H9 (cell line): Measurements from ENCODE around the gene GTF2H3. TPM values are rescaled to one million over a fixed set of nuclear protein-coding genes. Genes with fewer than 3 reads are reported as not detected.

ENCODE experiments used
- DNase-seq: peaks from one replicate; pipeline ENCODE4 v3.0.0-alpha.2; 2017
- H2AFZ ChIP-seq: one replicate; pipeline ENCODE4 v1.6.1; 2013; ENCODE audit warnings: mild to moderate bottlenecking, low read length, control low read depth, moderate library complexity
- H2AK5ac ChIP-seq: 2 replicates; pipeline ENCODE4 v1.6.1; 2013; ENCODE audit warnings: low read length, control low read depth, mixed read lengths; ENCODE audit not compliant: insufficient read length
- H2BK120ac ChIP-seq: one replicate; pipeline ENCODE4 v1.6.1; 2013; ENCODE audit warnings: low read depth, mild to moderate bottlenecking, low read length, control low read depth, inconsistent platforms; ENCODE audit not compliant: poor library complexity, severe bottlenecking
- H2BK12ac ChIP-seq: 2 replicates; pipeline ENCODE4 v1.6.1; 2013; ENCODE audit warnings: low read length, control low read depth, mixed read lengths, low read depth; ENCODE audit not compliant: insufficient read length
- H2BK15ac ChIP-seq: 2 replicates; pipeline ENCODE4 v1.6.1; 2013; ENCODE audit warnings: low read depth, low read length, control low read depth
- H2BK20ac ChIP-seq: one replicate; pipeline ENCODE4 v1.6.1; 2013; ENCODE audit warnings: low read depth, mild to moderate bottlenecking, low read length, control low read depth, inconsistent platforms; ENCODE audit not compliant: poor library complexity, severe bottlenecking
- H2BK5ac ChIP-seq: 2 replicates; pipeline ENCODE4 v1.6.1; 2013; ENCODE audit warnings: low read length, control low read depth, mixed read lengths; ENCODE audit not compliant: insufficient read length
- H3K14ac ChIP-seq: 2 replicates; pipeline ENCODE4 v1.6.1; 2013; ENCODE audit warnings: low read length, control low read depth; ENCODE audit not compliant: insufficient read depth
- H3K18ac ChIP-seq: 2 replicates; pipeline ENCODE4 v1.6.1; 2013; ENCODE audit warnings: low read depth, mild to moderate bottlenecking, mixed read lengths, low read length, control low read depth; ENCODE audit not compliant: insufficient read length
- H3K23ac ChIP-seq: 2 replicates; pipeline ENCODE4 v1.6.1; 2013; ENCODE audit warnings: low read length, control low read depth, mixed read lengths, low read depth; ENCODE audit not compliant: insufficient read length
- H3K23me2 ChIP-seq: 2 replicates; pipeline ENCODE4 v1.6.1; 2013; ENCODE audit warnings: low read depth, mild to moderate bottlenecking, mixed read lengths, low read length, control low read depth; ENCODE audit not compliant: insufficient read length, poor library complexity, severe bottlenecking
- H3K27ac ChIP-seq: 2 replicates; pipeline ENCODE4 v1.5.1; 2013; ENCODE audit warnings: low read length, control low read depth, mixed read lengths, low read depth; ENCODE audit not compliant: insufficient read length
- H3K27me3 ChIP-seq: 2 replicates; pipeline ENCODE4 v1.6.1; 2013; ENCODE audit warnings: low read length, control low read depth, inconsistent platforms; ENCODE audit not compliant: insufficient read depth
- H3K4ac ChIP-seq: 2 replicates; pipeline ENCODE4 v1.6.1; 2013; ENCODE audit warnings: low read depth, mild to moderate bottlenecking, control low read depth, inconsistent platforms, low read length, moderate library complexity
- H3K4me1 ChIP-seq: 2 replicates; pipeline ENCODE4 v1.6.1; 2013; ENCODE audit warnings: low read length, control low read depth, inconsistent platforms; ENCODE audit not compliant: insufficient read depth
- H3K4me2 ChIP-seq: 2 replicates; pipeline ENCODE4 v1.6.1; 2013; ENCODE audit warnings: low read length, control low read depth, mixed read lengths; ENCODE audit not compliant: insufficient read length, insufficient read depth
- H3K56ac ChIP-seq: 2 replicates; pipeline ENCODE4 v1.6.1; 2013; ENCODE audit warnings: low read depth, mild to moderate bottlenecking, mixed read lengths, low read length, control low read depth; ENCODE audit not compliant: insufficient read length
- H3K79me1 ChIP-seq: 2 replicates; pipeline ENCODE4 v1.6.1; 2013; ENCODE audit warnings: low read depth, mild to moderate bottlenecking, moderate library complexity, low read length, control low read depth, inconsistent platforms; ENCODE audit not compliant: insufficient read depth, poor library complexity, severe bottlenecking
- H3K79me2 ChIP-seq: 2 replicates; pipeline ENCODE4 v1.6.1; 2013; ENCODE audit warnings: low read length, control low read depth, inconsistent platforms; ENCODE audit not compliant: insufficient read depth
- H3K9ac ChIP-seq: 2 replicates; pipeline ENCODE4 v1.6.1; 2013; ENCODE audit warnings: low read length, control low read depth, mixed read lengths; ENCODE audit not compliant: insufficient read length; ENCODE audit errors: extremely low read depth
- H3K9me3 ChIP-seq: one replicate; pipeline ENCODE4 v1.6.1; 2013; ENCODE audit warnings: low read depth, low read length, inconsistent platforms; ENCODE audit not compliant: control insufficient read depth
- H3T11ph ChIP-seq: one replicate; pipeline ENCODE4 v1.6.1; 2013; ENCODE audit warnings: mild to moderate bottlenecking, low read length, control low read depth, inconsistent platforms
- H4K20me1 ChIP-seq: one replicate; pipeline ENCODE4 v1.6.1; 2013; ENCODE audit not compliant: control insufficient read depth, insufficient read length, insufficient read depth
- H4K5ac ChIP-seq: 2 replicates; pipeline ENCODE4 v1.6.1; 2013; ENCODE audit warnings: low read depth, mild to moderate bottlenecking, mixed read lengths, low read length, control low read depth; ENCODE audit not compliant: insufficient read length
- H4K8ac ChIP-seq: replicated peaks from 2 replicates; pipeline ENCODE4 v1.6.1; 2013; ENCODE audit warnings: low read length, control low read depth, mixed read lengths, low read depth; ENCODE audit not compliant: insufficient read length
- H4K91ac ChIP-seq: 2 replicates; pipeline ENCODE4 v1.6.1; 2013; ENCODE audit warnings: low read depth, mild to moderate bottlenecking, moderate library complexity, mixed read lengths, low read length, control low read depth; ENCODE audit not compliant: insufficient read length
- H3K27ac Mint-ChIP-seq, 3 experiments: 2 replicates in 2 of 3; 3 replicates in 1 of 3; pipeline ENCODE4 v1.8.0; 2020 to 2021; ENCODE audit warnings: mixed read lengths in 3 of 3, mild to moderate bottlenecking in 1 of 3, moderate library complexity in 1 of 3
- H3K27me3 Mint-ChIP-seq: 2 replicates; pipeline ENCODE4 v1.8.0; 2021; ENCODE audit warnings: low read depth, mild to moderate bottlenecking, moderate library complexity, mixed read lengths
- H3K36me3 Mint-ChIP-seq, 3 experiments: 2 replicates in 2 of 3; 3 replicates in 1 of 3; pipeline ENCODE4 v1.8.0; 2020 to 2021; ENCODE audit warnings: low read depth in 3 of 3, mixed read lengths in 3 of 3; ENCODE audit not compliant: insufficient read depth in 1 of 3
- H3K4me1 Mint-ChIP-seq, 2 experiments: 2 replicates each; pipeline ENCODE4 v1.8.0; 2020; ENCODE audit warnings: mixed read lengths in 2 of 2
- H3K4me3 Mint-ChIP-seq, 2 experiments: 2 replicates in 1 of 2; 3 replicates in 1 of 2; pipeline ENCODE4 v1.8.0; 2020 to 2021; ENCODE audit warnings: mild to moderate bottlenecking in 2 of 2, mixed read lengths in 2 of 2, moderate library complexity in 1 of 2
- H3K9me3 Mint-ChIP-seq, 2 experiments: 2 replicates in 1 of 2; 3 replicates in 1 of 2; pipeline ENCODE4 v1.8.0; 2020; ENCODE audit warnings: mild to moderate bottlenecking in 2 of 2, mixed read lengths in 2 of 2, moderate library complexity in 1 of 2
- WGBS: extraction: QIAGEN DNeasy Blood & Tissue Kit; methylation state at CpG from one replicate; pipeline ENCODE4 v1.1.7; 2013; ENCODE audit warnings: missing lambda C conversion rate, low lambda C conversion rate, mixed read lengths; ENCODE audit not compliant: insufficient read length; ENCODE audit errors: extremely low coverage; 5-methylcytosine and 5-hydroxymethylcytosine counted together
- total RNA-seq: library from RNA; stranded (reverse); gene quantifications from 2 replicates; pipeline ENCODE4 v1.2.1, GENCODE V29; 2021
- TF ChIP-seq, protein P1 (sequence below): fragments of 200-600 bp; sonication (generic); conservative IDR thresholded peaks from 3 replicates; pipeline ENCODE4 v1.8.0; 2021; ENCODE audit warnings: antibody characterized with exemption, mild to moderate bottlenecking

Gene GTF2H3
- total RNA-seq, 1 experiment from 2014 or later, result 39.2 TPM

DNA sequence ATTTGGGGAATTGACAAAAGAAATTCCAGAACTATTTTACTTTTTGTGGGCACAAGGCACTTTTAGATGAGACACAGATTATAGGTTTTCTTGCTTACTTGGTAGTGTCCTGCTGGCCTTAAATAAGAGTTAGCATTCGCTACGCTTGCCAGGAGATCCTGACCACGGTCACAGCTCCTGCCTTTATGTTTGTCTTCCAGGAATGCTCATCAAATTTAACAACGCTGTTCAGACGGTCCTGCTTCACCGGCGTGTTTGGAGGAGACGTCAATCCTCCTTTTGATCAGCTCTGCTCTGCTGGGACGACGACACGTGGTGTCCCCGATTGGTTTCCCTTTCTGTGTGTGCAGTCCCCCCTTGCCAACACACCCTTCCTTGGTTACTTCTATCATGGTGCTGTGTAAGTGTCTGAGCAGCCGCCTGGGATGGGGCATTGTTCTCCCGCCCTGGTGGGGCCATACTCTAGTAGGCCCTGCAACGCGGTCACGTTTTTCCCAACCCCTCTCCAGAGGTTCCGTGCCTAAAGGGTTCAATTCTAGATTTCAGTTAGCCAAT lies 53.1 kb downstream of the GTF2H3 start:
- Histone ChIP-seq H2AK5ac (no peak overlapping the region), H3K18ac (no peak overlapping the region), H2BK120ac (no peak overlapping the region), H3K27me3 (no peaks in the 10 kb centered on the region), H3K79me2 (no peaks in the 10 kb centered on the region), H2BK5ac (no peak overlapping the region), H4K5ac (no peak overlapping the region), H3K79me1 (no peaks in the 10 kb centered on the region), H2BK20ac (no peak overlapping the region), H2AFZ (no peak overlapping the region), H2BK12ac (no peak overlapping the region), H3K9me3 (no peaks in the 10 kb centered on the region), H4K8ac (no peak overlapping the region), H3K23ac (no peak overlapping the region), H4K91ac (no peak overlapping the region), H2BK15ac (no peak overlapping the region), H4K20me1 (no peaks in the 10 kb centered on the region), H3K9ac (no peak overlapping the region), H3K23me2 (no peaks in the 10 kb centered on the region), H3K14ac (no peak overlapping the region; the same call in 1 of the 2 replicates), H3K4me2 (no peak overlapping the region), H3K4ac (no peak overlapping the region), H3K4me1 (no peaks in the 10 kb centered on the region), H3K27ac (no peak overlapping the region), H3T11ph (no peak overlapping the region), H3K56ac (no peak overlapping the region)
- Mint-ChIP-seq H3K27me3 (no peaks in the 10 kb centered on the region), H3K9me3 (no peaks in the 10 kb centered on the region), H3K27ac (no peak overlapping the region), H3K4me1 (no peaks in the 10 kb centered on the region), H3K4me3 (no peak overlapping the region), H3K36me3 (peaks cover 0 to 4% (median 4%) of the 10 kb centered on the region in 3 experiments; a peak in 2 of 7 replicates)
- no CpG with 5 or more reads among the region's 18 CpGs for WGBS
- DNase-seq, result no peak
- TF ChIP-seq, protein P1, sequence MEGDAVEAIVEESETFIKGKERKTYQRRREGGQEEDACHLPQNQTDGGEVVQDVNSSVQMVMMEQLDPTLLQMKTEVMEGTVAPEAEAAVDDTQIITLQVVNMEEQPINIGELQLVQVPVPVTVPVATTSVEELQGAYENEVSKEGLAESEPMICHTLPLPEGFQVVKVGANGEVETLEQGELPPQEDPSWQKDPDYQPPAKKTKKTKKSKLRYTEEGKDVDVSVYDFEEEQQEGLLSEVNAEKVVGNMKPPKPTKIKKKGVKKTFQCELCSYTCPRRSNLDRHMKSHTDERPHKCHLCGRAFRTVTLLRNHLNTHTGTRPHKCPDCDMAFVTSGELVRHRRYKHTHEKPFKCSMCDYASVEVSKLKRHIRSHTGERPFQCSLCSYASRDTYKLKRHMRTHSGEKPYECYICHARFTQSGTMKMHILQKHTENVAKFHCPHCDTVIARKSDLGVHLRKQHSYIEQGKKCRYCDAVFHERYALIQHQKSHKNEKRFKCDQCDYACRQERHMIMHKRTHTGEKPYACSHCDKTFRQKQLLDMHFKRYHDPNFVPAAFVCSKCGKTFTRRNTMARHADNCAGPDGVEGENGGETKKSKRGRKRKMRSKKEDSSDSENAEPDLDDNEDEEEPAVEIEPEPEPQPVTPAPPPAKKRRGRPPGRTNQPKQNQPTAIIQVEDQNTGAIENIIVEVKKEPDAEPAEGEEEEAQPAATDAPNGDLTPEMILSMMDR, result no peak
